HL-60/S4 treated with phorbol 12-myristate 13-acetate at 8.2 ng/mL for 4 days and 3 days (cell line): ENCODE results near the gene CAMTA1.

Source experiments
- in situ Hi-C: fragments of 300-500 bp; cut with MboI; formaldehyde crosslinking; loops from 2 replicates; pipeline ENCODE4 v1.15.0; 2022; ENCODE audit warnings: low sequenced_read_pairs

The CAMTA1 gene

DNA sequence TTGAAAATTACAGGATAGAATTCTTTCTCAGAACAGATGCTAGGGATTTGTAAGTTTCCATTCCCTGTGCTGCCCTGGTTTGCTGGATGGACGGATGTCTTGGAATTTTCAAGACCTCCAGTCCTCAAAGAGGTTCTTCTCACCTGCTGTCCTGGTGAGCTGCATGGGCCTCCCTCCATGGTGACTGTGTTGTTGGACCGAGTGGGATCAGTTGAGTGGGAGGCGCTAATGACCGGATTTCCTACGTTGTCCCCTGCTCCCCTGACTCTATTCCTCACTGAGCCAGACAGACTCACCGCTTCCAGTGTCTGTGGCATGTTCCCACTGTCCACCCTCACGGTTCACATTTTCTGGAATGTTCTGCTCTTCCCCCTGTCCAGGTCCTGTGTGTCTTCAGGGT, 229.8 kb downstream of the CAMTA1 start:
- in situ Hi-C loops = no loop called here

DNA sequence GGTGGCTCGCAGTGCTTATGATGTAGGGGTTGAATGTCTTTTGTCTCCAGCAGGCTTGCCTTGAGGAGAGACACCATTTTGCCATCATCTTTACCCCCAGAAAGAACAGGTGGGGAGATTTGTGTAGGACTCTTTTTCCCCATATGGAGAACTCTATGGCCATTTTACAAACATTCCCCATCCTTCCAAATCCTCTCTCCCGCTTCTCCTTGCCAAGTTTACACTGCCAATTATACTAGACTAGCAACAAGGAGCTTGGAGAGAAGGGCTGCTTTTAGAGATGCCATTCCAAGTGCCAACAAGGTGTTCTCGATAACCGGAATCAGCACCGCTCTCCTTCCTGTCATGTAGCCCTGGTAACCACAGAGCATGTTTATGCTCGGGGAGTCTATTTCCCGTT, 233.1 kb downstream of the CAMTA1 start:
- in situ Hi-C loops = no loop called here

DNA sequence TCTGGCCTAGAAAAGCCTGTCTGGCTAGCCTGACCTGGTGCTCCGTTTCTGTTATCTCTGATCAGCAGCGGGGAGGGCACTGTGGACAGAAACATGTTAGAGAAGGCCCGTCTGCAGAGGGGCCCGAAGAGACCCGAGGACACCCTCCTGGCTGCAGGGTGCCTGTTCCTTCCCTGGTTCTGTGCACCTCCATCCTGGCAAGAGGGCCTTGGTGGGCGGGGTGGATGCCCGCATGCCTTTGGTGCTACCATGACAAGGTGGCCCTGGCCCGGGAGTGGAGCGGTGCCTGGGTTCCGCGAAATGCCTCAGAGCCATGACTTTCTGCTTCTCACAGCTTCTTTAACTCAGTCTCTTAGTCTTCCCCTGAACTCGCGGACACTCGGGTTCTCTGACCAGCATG, 233.6 kb downstream of the CAMTA1 start:
- in situ Hi-C loops = no loop called here

DNA sequence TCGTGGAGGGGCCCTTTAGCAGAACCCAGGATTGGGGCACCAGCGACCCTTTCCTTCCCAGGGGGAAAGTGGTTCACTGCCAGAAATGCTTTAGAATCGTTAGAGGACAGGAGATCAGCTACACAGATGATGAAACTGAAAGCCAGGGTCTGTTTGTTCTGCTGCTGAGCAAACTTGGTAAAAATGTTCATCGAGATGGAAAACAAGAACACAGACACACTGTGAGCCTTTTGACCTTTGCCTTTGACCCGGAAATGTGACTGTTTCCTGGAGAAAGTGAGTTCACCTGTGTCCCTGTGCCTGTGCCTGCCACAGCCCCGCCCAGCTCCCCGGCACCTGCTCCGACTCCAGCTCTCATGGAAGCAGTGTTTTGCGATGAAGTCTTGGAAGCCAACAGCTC, 234.3 kb downstream of the CAMTA1 start:
- in situ Hi-C loops = no loop called here

DNA sequence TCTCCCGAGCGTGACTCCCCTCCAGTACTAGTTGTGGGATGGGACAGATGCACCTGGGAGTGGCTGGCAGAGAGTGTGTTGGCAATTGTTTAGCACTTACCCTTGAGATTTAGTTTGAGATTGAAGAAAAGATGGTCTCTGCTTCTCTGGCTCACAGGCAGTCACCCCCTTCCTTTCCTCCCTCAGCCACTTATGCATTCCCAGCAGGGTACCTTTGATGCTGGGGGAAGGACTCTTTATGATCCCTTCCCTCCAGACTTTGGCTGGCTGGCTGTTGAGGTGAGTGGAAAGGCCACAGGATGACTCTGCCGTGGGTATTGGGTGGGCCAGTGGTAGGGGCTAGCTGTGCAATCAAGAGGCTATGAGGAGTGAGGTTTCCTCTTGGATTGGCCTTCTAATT, 236.8 kb downstream of the CAMTA1 start:
- in situ Hi-C loops = no loop called here

DNA sequence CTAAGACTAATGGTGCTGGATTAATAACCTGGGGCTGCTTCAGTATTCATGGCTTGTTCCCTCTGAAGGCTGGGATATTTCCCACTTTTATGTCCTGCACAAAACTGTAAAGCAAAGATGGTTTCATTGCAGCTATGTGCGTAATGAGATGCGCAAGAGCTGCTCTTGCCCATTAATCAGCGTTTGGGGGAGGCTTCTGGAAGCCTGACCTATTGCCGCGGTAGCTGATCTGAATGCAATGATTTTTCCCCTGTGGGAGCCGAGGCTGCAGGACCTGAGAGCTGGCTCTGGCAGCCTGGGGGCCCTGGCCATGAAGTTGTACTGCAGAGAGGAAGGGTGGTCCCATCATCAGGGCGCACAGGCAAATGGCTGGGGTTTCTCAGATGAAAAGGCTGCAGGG, 239.8 kb downstream of the CAMTA1 start:
- in situ Hi-C loops = no loop called here

DNA sequence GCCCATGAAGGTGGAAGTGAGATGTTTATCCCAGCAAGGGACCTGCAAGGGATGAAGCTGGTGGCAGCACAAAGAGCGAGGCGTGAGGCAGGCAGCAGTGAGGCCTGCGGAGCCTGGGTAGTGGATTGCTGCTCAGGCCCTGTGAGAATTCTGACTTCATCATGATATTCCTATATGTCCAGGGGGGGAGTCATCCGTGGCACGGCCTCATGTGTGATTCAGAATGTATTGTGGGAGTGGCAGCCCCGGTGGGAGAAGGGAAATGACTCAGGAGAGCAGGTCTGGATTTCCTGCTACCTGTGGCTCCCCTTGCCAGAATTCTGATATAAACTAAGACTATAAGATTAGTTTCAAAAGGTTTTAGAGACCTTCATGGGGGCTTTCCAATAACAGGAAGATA, 240.9 kb downstream of the CAMTA1 start:
- in situ Hi-C loops = no loop called here

DNA sequence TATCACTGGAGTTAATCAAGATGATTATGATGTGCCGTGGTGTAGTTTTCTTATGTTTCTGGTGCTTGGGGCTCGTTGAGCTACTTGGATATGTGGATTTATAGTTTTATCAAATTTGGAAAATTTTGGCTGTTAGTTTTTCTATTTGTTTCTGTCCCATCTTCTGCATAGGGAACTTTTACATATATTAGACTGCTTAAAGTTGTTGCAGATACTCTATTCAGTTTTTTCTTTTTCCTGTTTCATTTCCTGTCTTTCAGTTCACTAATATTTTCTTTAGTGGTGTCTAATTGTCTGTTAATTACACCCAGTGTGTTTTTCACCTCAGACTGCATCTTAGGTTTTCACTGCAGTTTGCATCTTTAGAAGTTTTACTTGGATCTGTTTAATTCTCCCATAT, 247.7 kb downstream of the CAMTA1 start:
- in situ Hi-C loops = no loop called here

DNA sequence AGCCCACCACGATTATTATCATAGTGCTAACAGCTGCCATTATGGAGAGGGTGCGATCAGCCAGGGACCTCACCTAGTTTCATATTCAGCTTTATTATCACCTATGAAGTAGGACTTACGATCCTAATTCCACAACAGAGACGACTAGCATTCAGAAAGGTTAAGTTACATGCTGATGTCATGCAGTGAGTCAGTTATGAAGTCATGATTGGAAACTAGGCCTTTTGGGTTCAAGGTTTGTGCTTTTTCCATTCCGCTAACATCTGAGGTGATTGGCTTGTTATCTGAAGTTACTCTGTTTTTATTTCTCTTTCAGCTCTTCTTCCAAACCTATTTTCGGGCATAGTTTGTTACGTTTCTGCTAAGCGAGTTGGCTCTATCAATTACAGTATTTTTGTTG, 251.1 kb downstream of the CAMTA1 start:
- in situ Hi-C loops = no loop called here

DNA sequence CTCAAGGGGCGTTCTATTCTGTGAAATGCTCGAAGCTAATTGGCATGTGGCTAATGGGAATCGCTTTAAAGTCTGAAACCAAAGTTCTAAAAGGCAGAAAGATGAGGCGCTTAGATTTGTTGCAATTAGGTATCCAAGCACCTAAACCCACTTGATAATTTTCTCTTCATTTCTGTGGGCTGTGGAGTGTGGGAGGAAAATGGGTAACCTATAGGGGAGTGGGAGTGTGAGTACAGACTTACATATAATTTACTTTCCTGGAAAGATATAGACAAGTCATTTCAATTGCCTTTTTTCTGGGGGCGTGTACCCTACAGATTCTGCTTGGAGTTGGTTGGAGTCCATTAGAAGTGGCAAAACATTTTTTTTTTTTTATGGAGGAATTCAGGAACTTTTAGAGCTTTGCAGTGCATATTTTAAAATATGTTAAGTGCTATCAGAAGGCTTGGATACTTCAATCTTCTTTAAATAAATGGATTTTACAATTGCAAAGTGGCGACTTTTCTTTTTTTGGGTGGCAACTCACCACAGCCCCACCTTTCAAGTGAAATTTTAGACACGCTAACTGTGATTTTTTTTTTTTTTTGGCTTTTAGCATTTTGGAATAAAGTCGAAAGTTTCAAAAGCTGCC, 254.5 kb downstream of the CAMTA1 start:
- in situ Hi-C loops = no loop called here

DNA sequence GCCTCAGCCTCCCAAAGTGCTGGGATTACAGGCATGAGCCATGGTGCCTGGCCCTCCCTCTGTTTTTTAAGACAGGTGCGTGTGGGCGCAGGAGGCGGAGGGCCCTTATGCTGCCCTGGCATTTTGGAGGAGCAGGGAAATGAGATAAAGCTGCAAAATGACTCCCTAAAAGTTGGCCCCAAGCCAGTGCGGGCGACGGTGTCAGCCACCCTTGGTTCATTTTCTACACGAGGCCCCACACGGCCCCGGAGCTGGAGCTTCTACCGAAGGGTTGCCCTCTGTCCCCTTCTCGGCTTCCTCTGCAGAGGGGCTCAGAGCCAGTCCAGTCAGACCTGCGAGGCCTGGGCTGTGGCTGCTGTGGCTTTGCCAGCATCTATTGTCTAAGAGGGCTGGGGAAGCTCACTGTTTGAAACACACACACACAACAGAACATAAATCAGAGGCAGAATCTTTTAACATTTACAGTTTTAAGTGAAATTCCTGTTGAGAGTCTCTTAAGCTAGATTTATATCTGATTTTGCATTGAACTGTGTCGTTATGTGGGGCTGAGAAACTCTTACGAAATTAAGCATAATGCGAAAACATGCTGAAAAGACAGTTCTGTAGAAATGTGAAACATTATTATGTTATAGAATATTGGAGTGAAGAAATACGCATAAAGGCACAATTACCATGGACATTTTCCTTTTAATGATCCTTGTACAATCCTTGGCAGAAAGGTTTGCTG, 255.9 kb downstream of the CAMTA1 start:
- in situ Hi-C loops = no loop called here

DNA sequence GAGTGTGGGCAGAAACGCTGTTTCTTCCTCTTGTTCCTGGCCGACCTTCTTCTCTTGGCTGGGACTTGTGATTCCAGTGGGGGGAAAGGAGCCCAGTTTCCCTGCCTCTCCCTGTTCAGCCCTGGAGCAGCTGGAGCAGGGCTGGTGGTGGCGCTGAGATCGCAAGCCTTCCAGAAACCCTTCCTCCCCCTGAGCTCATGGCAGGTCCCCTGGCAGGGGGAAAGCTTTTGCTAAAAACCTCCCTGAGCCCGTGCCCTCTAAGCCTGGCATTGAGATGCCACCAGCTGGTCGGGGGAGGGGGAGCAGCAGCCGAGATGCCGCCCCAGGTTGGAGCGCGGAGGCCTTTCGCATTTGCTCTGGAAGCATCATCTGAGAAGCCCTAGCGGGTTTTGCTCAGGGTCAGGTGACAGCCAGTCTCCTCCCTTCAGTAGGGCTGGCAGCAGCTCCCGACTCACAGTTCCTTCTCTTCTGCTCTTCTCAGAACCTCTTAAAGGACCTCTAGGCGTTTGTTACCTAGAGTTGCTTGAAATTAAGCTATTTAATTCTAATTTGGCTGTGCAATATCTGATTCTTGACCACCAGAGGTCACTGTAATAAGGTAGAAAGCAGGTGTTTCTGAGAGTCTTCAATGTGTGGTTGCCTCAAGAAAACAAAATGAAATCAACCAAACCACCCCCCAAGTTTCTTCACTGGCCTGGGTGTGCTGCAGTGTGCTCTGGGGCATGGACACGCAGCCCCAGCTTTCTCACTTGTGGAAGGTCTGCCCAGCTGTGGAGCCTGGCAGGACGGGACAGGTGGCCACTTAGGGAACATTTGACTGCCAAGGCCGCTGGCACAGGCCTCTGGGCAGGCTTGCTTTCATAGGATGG, 257.3 kb downstream of the CAMTA1 start:
- in situ Hi-C loops = no loop called here

DNA sequence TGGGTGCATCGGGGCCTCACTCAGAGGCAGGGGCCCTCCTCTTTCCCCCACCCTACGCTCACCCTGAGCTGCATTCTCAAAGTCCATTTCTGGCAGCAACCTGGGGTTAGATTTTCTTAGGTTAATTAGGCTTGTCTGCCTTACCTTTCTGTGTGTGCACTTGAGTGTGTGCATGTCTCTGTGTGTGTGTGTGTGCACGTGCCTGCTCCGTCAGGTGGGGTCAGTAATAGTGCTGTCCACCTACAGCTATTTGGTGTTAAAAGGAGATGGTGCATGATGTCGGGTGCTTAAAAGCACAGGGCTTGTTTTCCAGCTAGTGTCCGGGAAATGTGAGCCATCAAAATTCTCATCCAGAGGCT, 257.9 kb downstream of the CAMTA1 start:
- in situ Hi-C loops = no loop called here

DNA sequence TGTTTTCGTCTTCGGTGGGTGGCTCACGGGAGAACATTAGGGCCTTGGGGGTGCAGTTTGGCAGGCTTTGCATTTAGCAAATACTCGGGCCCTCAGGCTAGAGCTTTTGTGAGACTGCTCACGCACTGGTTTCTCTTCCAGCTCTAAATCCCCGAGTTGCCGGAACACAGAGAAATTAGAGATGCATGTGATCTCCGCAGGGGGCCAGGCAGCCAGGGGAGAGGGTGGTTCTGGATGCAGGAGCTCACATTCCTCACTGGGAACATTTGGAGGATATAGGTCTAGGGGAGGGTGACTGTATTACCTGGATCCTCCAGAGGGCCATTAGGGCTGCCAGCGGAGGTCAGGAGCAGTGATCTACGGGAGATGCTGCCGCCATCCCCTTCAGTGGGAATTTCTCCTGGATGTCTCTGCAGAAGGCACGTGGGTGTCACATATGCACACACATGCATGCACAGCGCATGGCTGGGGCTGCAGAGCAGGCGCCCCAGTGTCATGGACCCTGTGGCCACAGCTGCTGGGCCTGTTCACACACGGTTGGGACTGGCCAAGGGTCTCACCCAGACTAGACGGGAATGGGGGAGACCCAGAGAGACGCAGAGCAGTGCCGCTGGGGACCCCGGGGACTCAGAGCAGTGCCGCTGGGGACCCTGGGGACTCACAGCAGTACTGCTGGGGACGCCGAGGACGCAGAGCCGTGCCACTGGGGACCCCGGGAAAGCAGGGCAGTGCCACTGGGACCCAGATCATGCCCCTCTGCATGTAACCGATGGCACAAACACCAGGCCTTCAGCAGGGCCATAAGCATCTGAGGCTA, 258.7 kb downstream of the CAMTA1 start:
- in situ Hi-C loops = no loop called here

DNA sequence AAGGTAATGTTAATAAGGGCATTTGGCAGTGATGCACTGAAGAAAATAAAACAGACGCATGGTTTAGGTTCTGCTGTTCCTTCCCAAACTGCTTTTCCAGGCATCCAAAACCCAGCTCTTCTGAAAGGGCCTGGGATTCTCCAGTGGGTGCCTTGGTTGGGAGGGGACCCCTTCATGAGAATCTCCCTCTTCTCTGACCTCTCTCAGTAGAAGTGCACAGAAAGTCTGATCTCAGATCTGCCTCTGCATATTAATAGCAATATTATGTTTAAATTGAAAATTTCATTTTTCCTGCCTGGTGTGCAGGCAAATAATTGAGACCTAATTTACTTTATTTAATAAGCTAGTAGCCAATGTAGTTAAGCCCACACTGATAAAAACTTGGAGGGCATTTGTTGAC, 260.6 kb downstream of the CAMTA1 start:
- in situ Hi-C loops = no loop called here

DNA sequence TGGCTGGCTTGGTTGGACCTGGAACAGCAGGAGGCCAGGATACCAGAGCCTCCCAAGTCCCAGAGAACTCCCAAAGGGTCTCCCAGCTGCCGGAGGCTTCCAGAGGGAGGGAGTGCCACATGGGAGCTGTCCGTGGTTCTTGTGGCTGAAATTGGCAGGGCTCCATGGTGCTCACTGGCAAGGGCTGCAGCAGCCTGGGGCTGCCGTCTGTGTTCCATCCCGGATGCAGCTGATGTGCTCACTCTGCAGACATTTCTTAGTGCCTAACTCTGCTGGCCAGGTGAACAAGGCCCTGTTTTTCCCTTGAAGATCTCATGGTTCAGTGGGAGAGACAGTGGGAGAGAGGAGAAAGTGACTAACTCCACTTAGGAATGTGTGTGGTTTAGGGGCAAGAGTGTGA, 261.1 kb downstream of the CAMTA1 start:
- in situ Hi-C loops = no loop called here

DNA sequence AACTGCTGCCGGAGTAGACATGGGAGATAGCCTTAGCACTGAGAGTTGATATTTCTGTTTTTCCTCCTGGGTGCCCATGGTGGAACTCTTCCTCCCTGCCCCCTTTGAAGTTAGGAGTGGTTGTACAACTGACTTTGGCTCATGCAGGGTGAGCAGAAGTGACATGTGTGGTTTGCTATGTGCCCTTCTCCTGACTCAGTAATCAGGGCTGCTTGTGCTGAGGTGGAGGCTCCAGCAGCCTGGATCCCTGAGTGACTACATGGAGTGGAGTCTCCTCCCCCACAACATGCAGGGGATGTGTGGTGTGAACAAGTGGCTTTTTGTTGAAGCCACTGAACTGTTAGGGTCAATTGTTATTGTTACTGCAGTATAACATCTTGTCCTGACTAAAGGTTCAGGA, 261.6 kb downstream of the CAMTA1 start:
- in situ Hi-C loops = no loop called here

DNA sequence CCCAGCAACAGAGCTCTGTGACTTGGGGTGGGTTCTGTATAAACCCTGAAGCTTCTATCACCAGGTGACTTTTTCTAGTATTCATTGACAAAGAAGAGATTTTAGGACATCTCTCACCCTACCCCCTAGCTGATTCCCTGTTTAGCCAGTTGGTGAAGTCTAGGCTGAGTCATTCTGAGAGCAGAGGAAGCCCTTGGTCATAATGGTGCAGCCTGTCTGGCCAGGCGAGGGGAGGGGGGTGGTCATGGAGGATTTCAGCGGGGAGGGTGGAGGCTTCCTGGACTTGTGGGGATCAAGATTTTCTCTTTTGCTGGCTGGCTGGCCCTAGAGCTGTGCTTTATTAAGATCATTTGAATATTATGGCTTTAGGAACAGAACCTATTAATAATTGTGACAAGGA, 262.6 kb downstream of the CAMTA1 start:
- in situ Hi-C loops = no loop called here

DNA sequence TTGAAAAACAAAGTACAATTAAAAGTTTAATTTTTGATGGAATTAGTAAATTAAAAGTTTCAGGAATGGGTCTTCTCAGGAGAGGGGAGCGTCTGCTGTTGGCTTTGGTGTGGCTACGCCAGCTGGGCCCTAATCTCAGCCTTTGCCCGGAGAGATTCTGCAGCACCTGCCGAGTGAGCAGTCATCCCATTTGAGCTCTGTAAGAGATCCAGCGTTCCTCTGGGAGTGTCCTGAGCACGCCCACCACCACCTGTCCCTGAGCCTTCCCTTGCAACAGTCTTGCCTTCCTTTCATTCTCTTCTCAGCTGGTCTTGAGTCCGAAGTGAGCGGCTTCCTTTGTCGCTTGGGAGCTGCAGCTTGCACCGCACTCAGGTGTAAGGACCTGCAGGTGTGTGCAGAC, 263.1 kb downstream of the CAMTA1 start:
- in situ Hi-C loops = no loop called here

DNA sequence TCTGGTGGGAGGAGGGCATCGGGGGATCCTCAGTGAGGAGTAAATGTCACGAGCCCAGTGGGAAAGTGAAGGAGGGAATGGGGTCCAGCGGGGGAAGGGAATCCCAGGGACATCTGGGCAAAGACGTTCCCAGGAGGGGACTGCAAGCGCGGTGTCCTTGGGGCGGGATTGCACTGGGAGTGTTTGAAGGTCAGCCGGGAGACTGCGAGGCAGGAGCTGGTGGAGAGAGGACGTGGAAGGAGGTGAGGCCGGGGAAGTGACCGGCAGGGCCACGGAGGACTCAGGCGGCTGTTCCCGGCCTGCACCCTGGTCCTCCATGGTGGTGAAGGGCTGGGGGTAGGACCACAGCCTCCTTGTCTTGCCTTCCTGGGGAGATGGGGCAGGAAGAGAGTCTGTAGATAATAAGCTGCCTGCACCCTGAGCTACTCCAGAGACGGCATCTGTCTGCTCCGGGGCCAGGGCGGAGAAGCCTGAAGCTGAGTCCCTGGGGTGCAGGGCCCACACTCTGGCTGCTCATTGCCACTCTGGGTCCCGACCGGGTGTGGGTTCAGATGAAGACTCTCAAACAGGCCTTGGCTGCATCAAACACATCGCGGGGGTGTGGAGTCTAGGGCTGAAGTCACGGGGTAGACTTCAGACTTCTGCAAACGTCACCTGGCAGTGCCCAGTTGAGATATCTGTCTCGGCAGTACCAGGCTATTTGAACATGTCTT, 264.8 kb downstream of the CAMTA1 start:
- in situ Hi-C loops = loop anchor here (25.0 kb wide), 1 partner anchor 338 kb away; the partner anchor contains the start of gene DNAJC11
